HEK293 (cell line): ENCODE measurements around the gene PEX16.

Experiments used
- CTCF ChIP-seq: fragments of 450-650 bp; formaldehyde crosslinking; IDR thresholded peaks from 2 replicates; pipeline ENCODE4 v1.5.1; 2016; ENCODE audit warnings: missing biosample characterization, missing genetic modification characterization
- ZNF830 ChIP-seq: fragments of 450-650 bp; IDR thresholded peaks from 2 replicates; pipeline ENCODE4 v1.5.0; 2018; ENCODE audit warnings: missing biosample characterization, missing genetic modification characterization, low read depth, mild to moderate bottlenecking, moderate library complexity
- ZSCAN30 ChIP-seq: fragments of 450-650 bp; IDR thresholded peaks from 2 replicates; pipeline ENCODE4 v1.5.1; 2018; ENCODE audit warnings: missing biosample characterization, mild to moderate bottlenecking, missing genetic modification characterization, moderate library complexity

GRCh38 chr11:45877845-45878244, 39.8 kb downstream of the PEX16 start:
- no peak for TF ChIP-seq ZNF830 (tag by site-specific recombination)
- no peak for TF ChIP-seq CTCF
- TF ChIP-seq ZSCAN30 (tag by site-specific recombination), result no peak
